HTR-8/SVneo (cell line): ENCODE data around the gene BABAM2.
"Not testable (repeated sequence)": the region's sequence is repeated elsewhere in the genome, so short reads cannot be mapped to it uniquely, and the experiment has no call there.

Source experiments
- DNase-seq: peaks from one replicate; pipeline ENCODE4 v3.0.0; 2011; ENCODE audit warnings: low spot score, mixed read lengths; ENCODE audit not compliant: insufficient read length
- FAIRE-seq: peaks from 2 replicates; lab custom pipeline; 2011; peaks lifted over from hg19 to GRCh38; lab: Jason Lieb, UNC

The BABAM2 gene

GRCh38 chr2:27875089-27875881 is 15.2 kb upstream of the BABAM2 start:
- FAIRE-seq (no peak), DNase-seq (no peak)

DNA sequence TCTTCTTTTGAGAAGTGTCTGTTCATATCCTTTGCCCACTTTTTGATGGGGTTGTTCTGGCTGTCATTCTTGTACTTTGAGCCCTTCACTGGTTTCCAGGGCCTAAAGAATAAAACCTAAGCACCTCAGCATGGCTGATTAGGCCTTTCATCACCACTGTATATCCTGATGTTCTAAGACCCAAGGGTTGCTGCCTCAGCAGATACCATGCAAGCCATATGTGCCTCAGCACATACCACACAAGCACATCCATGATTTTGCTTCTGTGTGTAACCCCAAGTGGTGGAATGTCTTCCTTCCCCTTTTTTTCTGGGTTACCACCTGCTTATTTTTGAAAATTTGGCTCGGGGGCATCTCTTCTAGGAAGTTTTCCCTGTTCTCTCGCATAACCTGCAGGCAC is 11.7 kb upstream of the BABAM2 start:
- FAIRE-seq (no peak), DNase-seq (no peak)

GRCh38 chr2:27881815-27882583 is 8.5 kb upstream of the BABAM2 start:
- not testable (repeated sequence) for FAIRE-seq

GRCh38 chr2:27882584-27882922 is 8.0 kb upstream of the BABAM2 start:
- FAIRE-seq, DNase-seq: not testable (repeated sequence)

More at GRCh38 chr2:27881815-27882583, 8.5 kb upstream of the BABAM2 start:
- DNase-seq, result not testable (repeated sequence)

DNA sequence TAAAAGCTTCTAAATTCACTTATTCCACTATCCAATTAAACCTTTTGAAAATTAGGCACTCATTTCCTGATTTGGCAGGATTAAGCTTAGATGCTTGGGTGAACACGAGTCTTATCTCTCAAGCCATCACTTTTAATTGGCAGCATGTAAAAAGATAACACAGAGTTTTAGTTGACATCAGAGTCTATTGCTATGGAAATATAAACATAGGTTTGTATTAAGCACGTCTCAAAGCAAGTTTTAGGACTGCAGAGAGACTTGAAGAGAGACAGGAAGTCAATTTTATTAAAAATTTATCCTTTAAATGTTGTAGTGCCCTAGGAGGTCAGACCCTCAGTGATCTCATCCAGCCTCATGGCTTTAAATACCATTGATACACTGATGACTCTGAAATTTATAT is 5.9 kb upstream of the BABAM2 start:
- FAIRE-seq, result no peak
- DNase-seq, result no peak

GRCh38 chr2:27885234-27885633 is 5.3 kb upstream of the BABAM2 start:
- FAIRE-seq (no peak), DNase-seq (no peak)

- DNase-seq (no peak), FAIRE-seq (no peak)
Measured at GRCh38 chr2:27885661-27886060, 4.9 kb upstream of the BABAM2 start.

DNA sequence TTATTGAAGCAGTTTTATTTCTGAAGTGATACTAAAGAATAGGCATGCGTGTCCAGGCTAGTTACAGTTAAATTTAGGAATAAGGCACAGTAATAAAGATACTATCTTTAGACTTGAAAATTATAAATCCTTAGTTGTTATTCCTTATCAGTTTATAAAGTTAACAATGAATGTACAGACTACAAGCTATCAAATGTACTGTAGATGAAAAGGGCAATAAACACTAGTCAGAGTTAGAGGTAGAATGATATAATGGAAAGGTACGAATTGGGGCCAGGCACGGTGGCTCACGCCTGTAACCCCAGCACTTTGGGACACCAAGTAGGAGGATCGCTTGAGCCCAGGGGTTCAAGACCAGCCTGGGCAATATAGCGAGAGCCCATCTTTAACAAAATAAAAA is 4.2 kb upstream of the BABAM2 start:
- DNase-seq (no peak), FAIRE-seq (no peak)

DNA sequence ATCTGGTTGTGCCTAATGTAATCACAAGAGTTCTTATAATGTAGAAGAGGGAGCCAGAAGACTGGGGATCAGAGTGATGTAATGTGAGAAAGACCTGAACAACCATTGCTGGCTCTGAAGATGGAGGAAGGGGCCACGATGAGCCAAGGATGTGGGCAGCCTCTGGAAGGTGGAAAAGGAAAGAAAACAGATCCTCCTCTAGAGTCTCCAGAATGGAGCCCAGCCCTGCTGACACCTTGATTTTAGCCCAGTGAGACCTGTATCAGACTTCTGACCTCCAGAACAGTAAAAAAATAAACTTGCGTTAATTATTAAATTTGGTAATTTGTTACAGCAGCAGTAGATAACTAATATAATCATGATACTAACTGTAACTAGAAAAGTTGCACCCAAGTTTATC is 3.4 kb upstream of the BABAM2 start:
- FAIRE-seq (no peak), DNase-seq (no peak)

GRCh38 chr2:27887830-27888229 is 2.7 kb upstream of the BABAM2 start:
- FAIRE-seq, result no peak
- no peak for DNase-seq

DNA sequence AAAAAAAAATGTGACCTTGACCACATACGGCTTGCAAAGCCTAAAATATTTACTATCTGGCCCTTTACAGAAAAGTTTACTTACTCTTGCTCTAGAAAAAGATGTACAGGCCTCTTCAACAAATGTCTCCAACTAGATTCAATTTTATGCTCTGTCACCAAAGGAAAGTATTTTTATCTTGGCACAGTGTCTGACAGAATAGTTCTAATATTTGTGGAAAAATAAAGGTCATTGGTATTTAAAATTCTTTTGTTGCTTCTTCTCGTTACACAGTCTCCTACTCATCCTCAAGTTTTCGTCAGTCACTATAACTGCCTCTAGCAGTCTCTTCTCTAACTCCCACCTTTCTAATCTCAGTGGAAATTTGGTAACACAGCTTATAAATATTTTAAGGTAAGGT is 1.7 kb upstream of the BABAM2 start:
- DNase-seq (no peak), FAIRE-seq (no peak)

DNA sequence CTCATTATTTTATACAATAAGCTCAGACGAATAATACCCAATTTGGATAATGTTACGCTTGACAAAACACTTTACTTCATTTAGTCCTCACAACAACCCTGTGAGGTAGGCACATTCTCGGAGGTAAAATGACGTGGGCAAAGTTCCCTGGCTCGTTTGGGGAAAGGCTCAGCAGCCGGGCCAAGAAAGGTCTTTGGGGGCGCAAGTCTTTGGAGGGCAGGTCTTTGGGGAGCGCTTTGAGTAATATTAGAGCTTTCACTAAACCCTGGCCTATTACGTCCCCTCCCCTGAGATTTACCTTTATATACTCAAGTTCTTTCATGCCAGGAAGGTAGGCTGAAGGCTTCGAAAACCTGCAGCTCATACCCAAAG is 769 bp upstream of the BABAM2 start:
- DNase-seq, result no peak

DNA sequence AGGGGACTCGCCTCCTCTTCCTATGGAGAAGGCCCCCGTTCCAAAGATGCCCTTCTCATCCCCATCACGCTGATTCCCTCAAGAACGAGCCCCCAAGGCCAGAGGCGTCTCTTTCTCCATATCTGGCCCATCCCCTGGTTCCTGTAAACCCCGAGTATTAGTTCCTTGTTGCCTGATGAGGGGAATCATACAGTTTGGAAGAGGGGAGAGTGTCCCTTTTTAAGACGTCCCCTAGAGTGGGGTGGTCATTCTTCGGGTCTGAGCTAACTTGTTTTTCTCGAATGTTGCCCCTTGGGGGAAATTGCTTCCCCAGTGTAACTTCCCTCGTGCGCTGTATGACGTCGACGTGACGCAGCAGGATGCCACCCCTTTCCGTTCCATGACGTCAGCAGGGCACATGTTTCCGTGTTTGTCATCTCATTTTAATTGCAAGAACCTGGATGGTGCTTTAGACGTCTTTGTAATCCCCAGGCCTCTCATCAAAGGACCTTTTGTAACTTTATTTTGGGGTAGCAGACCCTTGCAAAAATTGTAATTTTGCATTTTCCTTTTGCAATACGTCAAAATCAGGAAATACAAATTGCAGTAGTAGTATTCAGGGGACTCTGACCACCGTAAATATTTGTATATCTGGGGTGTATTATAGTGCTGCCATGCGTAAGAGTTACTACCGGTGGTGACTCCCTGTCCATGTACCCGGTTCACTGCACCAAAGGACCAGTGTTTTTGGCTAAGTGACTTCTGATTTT is 569 bp downstream of the BABAM2 start:
- peak; percentile 79 for FAIRE-seq
- peak; percentile 74 for DNase-seq

More for the DNA sequence above, 769 bp upstream of the BABAM2 start:
- FAIRE-seq, result no peak

- DNase-seq (no peak), FAIRE-seq (no peak)
Measured at GRCh38 chr2:27891673-27892105, 1.2 kb downstream of the BABAM2 start.

DNA sequence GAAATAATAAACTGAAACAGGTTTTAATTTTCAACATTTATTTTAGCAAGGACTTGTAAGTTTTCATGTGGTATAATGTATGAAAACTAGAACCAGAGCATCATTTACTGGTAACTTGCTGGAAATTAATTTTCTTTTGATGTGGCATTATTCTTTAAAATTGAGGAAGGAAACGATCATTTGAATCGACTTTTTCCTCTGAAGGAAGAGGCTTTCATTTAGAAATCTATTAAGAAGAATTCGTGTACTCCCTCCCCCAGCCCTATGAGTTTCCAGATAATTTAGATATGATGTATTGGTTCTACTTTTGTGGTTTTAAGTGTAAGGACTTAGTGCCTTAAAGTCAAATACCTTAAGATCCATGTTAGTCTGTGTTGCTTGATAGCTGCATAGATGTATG is 2.5 kb downstream of the BABAM2 start:
- DNase-seq (no peak), FAIRE-seq (no peak)

GRCh38 chr2:27897717-27898116 is 7.2 kb downstream of the BABAM2 start:
- FAIRE-seq (no peak), DNase-seq (no peak)

DNA sequence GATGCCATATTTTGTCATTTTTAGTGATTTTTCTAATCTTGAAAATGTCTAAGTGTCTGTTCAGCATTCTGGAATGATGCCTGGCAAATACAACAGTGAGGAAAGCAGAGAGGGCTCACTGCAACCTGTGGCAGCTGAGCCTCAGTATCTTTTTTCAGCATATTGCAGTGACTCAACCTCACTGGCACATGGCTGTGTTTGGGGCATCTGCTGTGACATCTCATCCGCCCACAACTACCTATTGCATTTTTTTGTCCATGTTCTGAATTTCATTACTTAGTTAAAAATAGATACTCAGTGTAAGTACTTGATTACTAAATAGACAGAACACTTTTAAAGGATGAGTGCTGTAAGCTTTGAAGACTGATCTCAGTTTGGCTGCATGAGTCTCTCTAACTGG is 10.7 kb downstream of the BABAM2 start:
- FAIRE-seq (no peak), DNase-seq (no peak)

DNA sequence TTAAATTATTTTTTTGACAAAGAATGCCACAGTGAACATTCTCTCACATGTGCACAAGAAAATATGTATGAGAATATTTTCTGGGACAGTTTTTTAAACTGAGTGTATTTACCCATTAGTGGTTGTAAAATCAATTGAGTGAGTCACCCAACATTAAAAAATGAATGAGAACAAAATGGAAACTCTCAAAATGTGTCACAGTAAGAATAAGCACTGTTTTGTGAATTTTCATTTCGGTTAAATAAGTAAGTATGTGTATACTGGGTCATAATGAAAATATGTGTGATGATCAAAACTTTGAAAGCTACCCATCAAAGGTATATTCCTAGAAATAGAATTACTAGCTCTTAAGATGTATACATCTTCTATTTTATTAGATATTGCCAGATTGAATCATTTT is 11.6 kb downstream of the BABAM2 start:
- no peak for FAIRE-seq
- no peak for DNase-seq

GRCh38 chr2:27903018-27903417 is 12.5 kb downstream of the BABAM2 start:
- FAIRE-seq (no peak), DNase-seq (no peak)

- DNase-seq, result no peak
- FAIRE-seq, result peak; percentile 40
Measured at GRCh38 chr2:27903649-27904404, 13.3 kb downstream of the BABAM2 start.

GRCh38 chr2:27904405-27904665 is 13.8 kb downstream of the BABAM2 start:
- FAIRE-seq, result no peak
- DNase-seq, result no peak
